Neural crest cell (in vitro differentiated cells): ENCODE results near the gene TNFSF13. TPM values are rescaled to one million over a fixed set of nuclear protein-coding genes. Genes with fewer than 3 reads are reported as not detected.

ENCODE experiments used
- DNase-seq: peaks from one replicate; pipeline ENCODE4 v3.0.0; 2021; ENCODE audit warnings: low read depth, mixed read lengths, low spot score
- H3K27ac Mint-ChIP-seq: one replicate; pipeline ENCODE4 v1.8.0; 2021; ENCODE audit warnings: mild to moderate bottlenecking, mixed read lengths; ENCODE audit not compliant: unreplicated experiment
- H3K27me3 Mint-ChIP-seq: 2 replicates; pipeline ENCODE4 v1.8.0; 2021; ENCODE audit warnings: low read depth, mild to moderate bottlenecking, mixed read lengths
- H3K36me3 Mint-ChIP-seq: 2 replicates; pipeline ENCODE4 v1.8.0; 2021; ENCODE audit warnings: low read depth, mild to moderate bottlenecking, mixed read lengths
- H3K4me1 Mint-ChIP-seq: 2 replicates; pipeline ENCODE4 v1.8.0; 2021; ENCODE audit warnings: mixed read lengths
- H3K4me3 Mint-ChIP-seq: one replicate; pipeline ENCODE4 v1.8.0; 2021; ENCODE audit warnings: mild to moderate bottlenecking, mixed read lengths
- H3K9me3 Mint-ChIP-seq: 2 replicates; pipeline ENCODE4 v1.8.0; 2021; ENCODE audit warnings: mixed read lengths
- total RNA-seq: library from RNA; stranded (reverse); gene quantifications from 2 replicates; pipeline ENCODE4 v1.2.1, GENCODE V29; 2021
- TF ChIP-seq, protein P1 (sequence below): fragments of 200-600 bp; sonication (generic); conservative IDR thresholded peaks from 2 replicates; pipeline ENCODE4 v1.5.0; 2021; ENCODE audit warnings: antibody characterized with exemption, mild to moderate bottlenecking

Gene TNFSF13
- total RNA-seq, 1 donor from 2014 or later, result 0.86 TPM

DNA sequence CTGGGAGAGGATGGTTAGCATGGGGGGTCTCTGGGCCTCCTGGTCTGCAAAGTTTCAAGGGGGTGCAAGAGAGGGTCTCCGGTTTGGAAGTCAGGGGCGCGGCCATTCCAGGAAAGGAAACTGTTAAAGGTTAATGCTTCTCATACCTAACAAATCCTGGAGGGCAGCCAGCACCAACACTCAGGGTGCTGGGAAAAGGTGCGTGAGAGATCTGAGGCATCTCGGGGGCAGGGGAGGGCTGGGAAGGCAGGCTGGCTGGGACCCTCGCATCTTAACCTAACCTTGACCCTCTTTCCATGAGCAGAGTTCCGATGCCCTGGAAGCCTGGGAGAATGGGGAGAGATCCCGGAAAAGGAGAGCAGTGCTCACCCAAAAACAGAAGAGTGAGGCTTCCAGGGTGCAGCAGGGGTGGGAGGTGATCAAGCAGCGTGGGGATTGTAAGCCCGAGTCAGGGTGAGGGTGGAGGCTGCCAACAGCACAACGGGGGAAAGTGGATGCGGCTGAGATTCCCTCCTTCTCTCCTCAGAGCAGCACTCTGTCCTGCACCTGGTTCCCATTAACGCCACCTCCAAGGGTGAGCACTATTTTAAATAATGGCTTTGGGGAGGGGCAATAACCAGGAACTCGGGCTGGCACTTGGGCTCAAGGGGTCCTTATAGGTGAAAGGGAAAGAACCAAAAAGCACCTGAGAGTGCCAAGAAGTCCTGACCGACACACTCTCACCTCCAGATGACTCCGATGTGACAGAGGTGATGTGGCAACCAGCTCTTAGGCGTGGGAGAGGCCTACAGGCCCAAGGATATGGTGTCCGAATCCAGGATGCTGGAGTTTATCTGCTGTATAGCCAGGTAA lies 996 bp downstream of the TNFSF13 start:
- DNase-seq, result no peak
- Mint-ChIP-seq H3K27me3 (peaks cover 9% of the 10 kb centered on the region), H3K9me3 (no peaks in the 10 kb centered on the region), H3K4me1 (peaks cover 37% of the 10 kb centered on the region), H3K36me3 (no peaks in the 10 kb centered on the region), H3K4me3 (peak overlapping the region; percentile 93), H3K27ac (no peak overlapping the region)
- TF ChIP-seq, protein P1, sequence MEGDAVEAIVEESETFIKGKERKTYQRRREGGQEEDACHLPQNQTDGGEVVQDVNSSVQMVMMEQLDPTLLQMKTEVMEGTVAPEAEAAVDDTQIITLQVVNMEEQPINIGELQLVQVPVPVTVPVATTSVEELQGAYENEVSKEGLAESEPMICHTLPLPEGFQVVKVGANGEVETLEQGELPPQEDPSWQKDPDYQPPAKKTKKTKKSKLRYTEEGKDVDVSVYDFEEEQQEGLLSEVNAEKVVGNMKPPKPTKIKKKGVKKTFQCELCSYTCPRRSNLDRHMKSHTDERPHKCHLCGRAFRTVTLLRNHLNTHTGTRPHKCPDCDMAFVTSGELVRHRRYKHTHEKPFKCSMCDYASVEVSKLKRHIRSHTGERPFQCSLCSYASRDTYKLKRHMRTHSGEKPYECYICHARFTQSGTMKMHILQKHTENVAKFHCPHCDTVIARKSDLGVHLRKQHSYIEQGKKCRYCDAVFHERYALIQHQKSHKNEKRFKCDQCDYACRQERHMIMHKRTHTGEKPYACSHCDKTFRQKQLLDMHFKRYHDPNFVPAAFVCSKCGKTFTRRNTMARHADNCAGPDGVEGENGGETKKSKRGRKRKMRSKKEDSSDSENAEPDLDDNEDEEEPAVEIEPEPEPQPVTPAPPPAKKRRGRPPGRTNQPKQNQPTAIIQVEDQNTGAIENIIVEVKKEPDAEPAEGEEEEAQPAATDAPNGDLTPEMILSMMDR, result no peak

DNA sequence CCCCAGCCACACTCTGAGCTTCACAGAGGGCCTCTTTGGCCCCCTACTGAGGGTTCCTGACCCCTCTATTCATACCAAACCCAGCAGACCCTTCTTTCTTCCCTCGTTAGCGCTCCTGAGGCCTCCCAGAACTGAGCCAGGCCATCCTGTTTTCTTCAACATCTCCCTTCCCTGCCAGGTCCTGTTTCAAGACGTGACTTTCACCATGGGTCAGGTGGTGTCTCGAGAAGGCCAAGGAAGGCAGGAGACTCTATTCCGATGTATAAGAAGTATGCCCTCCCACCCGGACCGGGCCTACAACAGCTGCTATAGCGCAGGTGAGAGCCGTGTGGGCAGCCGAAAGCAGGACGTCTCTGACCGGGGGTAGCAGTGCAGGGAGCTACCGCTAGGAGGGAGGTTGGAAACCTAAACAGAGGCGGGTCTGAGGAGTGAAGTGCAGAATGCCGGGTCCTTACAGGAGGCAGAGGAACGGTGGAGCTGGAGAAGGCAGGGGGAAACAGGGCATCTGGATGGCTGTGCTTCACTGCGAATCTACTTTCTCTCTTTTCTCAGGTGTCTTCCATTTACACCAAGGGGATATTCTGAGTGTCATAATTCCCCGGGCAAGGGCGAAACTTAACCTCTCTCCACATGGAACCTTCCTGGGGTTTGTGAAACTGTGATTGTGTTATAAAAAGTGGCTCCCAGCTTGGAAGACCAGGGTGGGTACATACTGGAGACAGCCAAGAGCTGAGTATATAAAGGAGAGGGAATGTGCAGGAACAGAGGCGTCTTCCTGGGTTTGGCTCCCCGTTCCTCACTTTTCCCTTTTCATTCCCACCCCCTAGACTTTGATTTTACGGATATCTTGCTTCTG lies 1.9 kb downstream of the TNFSF13 start:
- H3K36me3 Mint-ChIP-seq, result no peaks in the 10 kb centered on the region
- TF ChIP-seq, protein P1, result peak; percentile 60
- no peaks in the 10 kb centered on the region for H3K9me3 Mint-ChIP-seq
- peak; percentile 76 for DNase-seq
- H3K27me3 Mint-ChIP-seq, result peaks cover 9% of the 10 kb centered on the region
- peaks cover 37% of the 10 kb centered on the region for H3K4me1 Mint-ChIP-seq
- peak overlapping the region; percentile 81 for H3K27ac Mint-ChIP-seq
- peak overlapping the region; percentile 93 for H3K4me3 Mint-ChIP-seq

DNA sequence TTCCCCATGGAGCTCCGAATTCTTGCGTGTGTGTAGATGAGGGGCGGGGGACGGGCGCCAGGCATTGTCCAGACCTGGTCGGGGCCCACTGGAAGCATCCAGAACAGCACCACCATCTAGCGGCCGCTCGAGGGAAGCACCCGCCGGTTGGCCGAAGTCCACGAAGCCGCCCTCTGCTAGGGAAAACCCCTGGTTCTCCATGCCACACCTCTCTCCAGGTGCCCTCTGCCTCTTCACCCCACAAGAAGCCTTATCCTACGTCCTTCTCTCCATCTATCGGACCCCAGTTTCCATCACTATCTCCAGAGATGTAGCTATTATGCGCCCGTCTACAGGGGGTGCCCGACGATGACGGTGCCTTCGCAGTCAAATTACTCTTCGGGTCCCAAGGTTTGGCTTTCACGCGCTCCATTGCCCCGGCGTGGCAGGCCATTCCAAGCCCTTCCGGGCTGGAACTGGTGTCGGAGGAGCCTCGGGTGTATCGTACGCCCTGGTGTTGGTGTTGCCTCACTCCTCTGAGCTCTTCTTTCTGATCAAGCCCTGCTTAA lies 2.6 kb downstream of the TNFSF13 start:
- Mint-ChIP-seq H3K27me3 (peaks cover 9% of the 10 kb centered on the region), H3K9me3 (no peaks in the 10 kb centered on the region), H3K4me1 (peaks cover 37% of the 10 kb centered on the region), H3K36me3 (no peaks in the 10 kb centered on the region), H3K27ac (peak overlapping the region; percentile 81), H3K4me3 (peak overlapping the region; percentile 93)
- TF ChIP-seq, protein P1, result peak; percentile 78
- DNase-seq, result peak; percentile 84

DNA sequence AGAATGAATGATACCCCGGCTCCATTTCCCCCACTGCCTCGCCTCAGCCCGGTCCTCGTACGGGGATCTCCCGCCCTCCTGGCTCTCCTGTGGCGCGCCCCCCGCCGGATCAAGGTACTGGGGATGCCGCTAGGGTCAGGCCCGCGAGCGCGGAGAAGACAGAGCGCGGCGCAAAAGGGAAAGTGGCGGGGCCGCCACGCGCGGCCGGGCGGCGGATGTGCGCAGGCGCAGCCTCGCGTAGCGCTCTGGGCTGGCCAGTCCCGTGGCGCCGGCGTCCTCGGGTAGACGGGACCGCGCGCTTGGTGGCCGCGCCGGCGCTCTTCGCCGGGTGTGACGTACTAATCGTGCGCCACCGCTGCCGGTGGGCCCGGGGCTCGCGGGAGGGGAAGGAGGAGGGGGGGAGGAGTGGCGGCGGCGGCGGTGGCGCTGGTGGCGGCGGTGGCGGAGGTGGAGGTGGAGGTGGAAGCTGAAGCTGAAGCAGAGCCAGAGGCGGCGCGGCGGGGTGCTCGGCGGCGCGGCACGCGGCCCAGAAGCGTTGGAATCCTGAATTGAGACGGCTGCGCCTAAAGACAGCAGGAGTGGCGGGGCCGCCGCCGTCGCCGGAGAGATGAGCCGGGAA lies 3.1 kb downstream of the TNFSF13 start, which contains the start of gene SENP3:
Gene SENP3, plus strand, starts transcription at position 331 of the 619 bp plus-strand sequence. CDS start 1,158 bp downstream, outside the sequence.
- H3K36me3 Mint-ChIP-seq, result no peaks in the 10 kb centered on the region
- H3K27me3 Mint-ChIP-seq, result peaks cover 9% of the 10 kb centered on the region
- peak within 1 kb of the TSS; percentile 96 for H3K27ac Mint-ChIP-seq

More for the DNA sequence above, 3.1 kb downstream of the TNFSF13 start, which contains the start of gene SENP3:
- H3K4me1 Mint-ChIP-seq, result peaks cover 37% of the 10 kb centered on the region
- DNase-seq, result peak; percentile 86
- H3K9me3 Mint-ChIP-seq, result no peaks in the 10 kb centered on the region
- H3K4me3 Mint-ChIP-seq, result peak within 1 kb of the TSS; percentile 93
- TF ChIP-seq, protein P1, result no peak
